ENCODE measurements around the gene MYRF. TPM values are rescaled to one million over a fixed set of nuclear protein-coding genes. Genes with fewer than 3 reads are reported as not detected.

MYRF gene
- total RNA-seq, 3 donors from 2014 or later (not counting 1 experiment from before 2014, with no cell fraction given), result 4.9 to 15.3 (median 7.3) TPM

DNA sequence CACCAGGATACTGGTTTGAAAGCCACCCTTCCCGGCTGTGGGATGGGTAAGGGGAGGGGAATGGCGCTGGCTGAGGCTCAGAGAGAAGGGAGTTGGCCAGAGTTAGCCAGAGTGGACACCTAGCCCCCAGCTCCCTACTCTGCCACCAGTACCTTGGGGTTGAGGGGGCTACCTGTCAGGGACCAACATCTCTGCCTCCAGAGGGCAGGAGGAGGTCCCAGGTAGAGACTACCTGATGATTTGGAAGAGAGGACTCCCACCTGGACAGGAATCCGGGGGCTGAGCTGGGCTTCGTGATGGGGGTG lies 3.7 kb downstream of the MYRF start:
- peak overlapping the region; percentile 21 to 81 for H3K27ac Mint-ChIP-seq
- H3K27ac ChIP-seq (ENCODE audit: low read length), result no peak overlapping the region
- DNase-seq (no peak), ATAC-seq (no peak)
- no peaks in the 10 kb centered on the region for H3K36me3 Mint-ChIP-seq
- H3K9me3 Mint-ChIP-seq, result no peaks in the 10 kb centered on the region
- no peak overlapping the region for H3K4me3 ChIP-seq (ENCODE audit: low read length)
- peaks cover 25% of the 10 kb centered on the region for H3K4me1 ChIP-seq (ENCODE audit: control insufficient read depth, insufficient read depth, low read length)
- TF ChIP-seq, protein P1, sequence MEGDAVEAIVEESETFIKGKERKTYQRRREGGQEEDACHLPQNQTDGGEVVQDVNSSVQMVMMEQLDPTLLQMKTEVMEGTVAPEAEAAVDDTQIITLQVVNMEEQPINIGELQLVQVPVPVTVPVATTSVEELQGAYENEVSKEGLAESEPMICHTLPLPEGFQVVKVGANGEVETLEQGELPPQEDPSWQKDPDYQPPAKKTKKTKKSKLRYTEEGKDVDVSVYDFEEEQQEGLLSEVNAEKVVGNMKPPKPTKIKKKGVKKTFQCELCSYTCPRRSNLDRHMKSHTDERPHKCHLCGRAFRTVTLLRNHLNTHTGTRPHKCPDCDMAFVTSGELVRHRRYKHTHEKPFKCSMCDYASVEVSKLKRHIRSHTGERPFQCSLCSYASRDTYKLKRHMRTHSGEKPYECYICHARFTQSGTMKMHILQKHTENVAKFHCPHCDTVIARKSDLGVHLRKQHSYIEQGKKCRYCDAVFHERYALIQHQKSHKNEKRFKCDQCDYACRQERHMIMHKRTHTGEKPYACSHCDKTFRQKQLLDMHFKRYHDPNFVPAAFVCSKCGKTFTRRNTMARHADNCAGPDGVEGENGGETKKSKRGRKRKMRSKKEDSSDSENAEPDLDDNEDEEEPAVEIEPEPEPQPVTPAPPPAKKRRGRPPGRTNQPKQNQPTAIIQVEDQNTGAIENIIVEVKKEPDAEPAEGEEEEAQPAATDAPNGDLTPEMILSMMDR (IDR thresholded peaks at IDR 0.05), result no peak
- H3K4me1 Mint-ChIP-seq, result peaks cover 9 to 27% of the 10 kb centered on the region in 2 donors
- peaks cover 11% of the 10 kb centered on the region for H3K27me3 ChIP-seq (ENCODE audit: control insufficient read depth, insufficient read depth, low read length)
- H3K9me3 ChIP-seq (ENCODE audit: control insufficient read depth, insufficient read depth, low read length), result no peaks in the 10 kb centered on the region
- intact Hi-C loops (cut with micrococcal nuclease), result no loop called here
- H3K36me3 ChIP-seq (ENCODE audit: control insufficient read depth, insufficient read depth, low read length), result no peaks in the 10 kb centered on the region
- 81% methylated on average over 4 of the region's 4 CpGs for WGBS (ENCODE audit: insufficient coverage)
- H3K4me3 Mint-ChIP-seq, result no peak overlapping the region
- peaks cover 3 to 14% of the 10 kb centered on the region in 2 donors for H3K27me3 Mint-ChIP-seq (ENCODE audit: low read depth in 2 of 2)

DNA sequence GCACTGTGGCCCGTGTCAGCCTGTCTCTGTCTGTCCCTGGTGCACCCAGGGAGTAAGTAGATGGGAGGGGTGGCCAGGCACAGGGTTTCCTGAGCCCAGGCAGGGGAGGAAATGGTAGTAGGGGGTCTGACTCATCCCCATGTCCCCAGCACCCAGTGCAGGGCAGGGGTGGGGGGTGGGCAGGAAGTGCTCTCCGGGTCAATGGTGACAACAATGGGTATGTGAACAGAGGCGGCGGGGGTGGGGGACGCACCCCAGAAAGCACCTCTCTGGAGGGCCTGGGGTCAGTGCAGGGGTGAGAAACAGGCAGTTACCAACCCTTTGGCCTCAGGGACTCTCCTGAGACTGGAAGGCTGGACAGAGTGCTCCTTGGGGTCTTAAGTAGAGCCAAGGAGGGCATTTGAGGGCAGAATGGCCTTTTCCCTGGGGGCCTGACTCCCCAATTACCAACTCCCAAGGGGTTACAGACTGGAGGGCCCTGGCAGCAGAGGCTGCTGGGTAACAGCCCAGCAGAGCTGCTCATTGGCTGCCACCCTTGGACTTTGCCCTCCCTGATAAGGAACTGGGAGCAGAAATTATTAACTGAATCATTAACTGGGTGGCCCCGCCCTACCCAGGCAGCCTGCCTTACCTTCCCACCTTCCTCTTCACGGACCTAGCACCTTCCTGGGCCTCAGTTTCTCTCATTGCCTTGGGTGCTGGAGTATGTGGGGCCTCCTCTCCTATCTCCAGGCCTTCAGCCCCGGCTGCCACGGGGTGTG lies 4.2 kb downstream of the MYRF start:
- intact Hi-C loops (cut with micrococcal nuclease), result no loop called here
- Histone ChIP-seq H3K36me3 (ENCODE audit: control insufficient read depth, insufficient read depth, low read length) (no peaks in the 10 kb centered on the region), H3K27ac (ENCODE audit: low read length) (no peak overlapping the region), H3K4me1 (ENCODE audit: control insufficient read depth, insufficient read depth, low read length) (peaks cover 25% of the 10 kb centered on the region), H3K27me3 (ENCODE audit: control insufficient read depth, insufficient read depth, low read length) (peaks cover 10% of the 10 kb centered on the region), H3K9me3 (ENCODE audit: control insufficient read depth, insufficient read depth, low read length) (no peaks in the 10 kb centered on the region), H3K4me3 (ENCODE audit: low read length) (no peak overlapping the region)
- DNase-seq (no peak), ATAC-seq (peak; percentile 16 to 45 (median 34))
- H3K36me3 Mint-ChIP-seq, result no peaks in the 10 kb centered on the region
- TF ChIP-seq, protein P1 (IDR thresholded peaks at IDR 0.05), result no peak
- peaks cover 0 to 11% of the 10 kb centered on the region in 2 donors for H3K27me3 Mint-ChIP-seq (ENCODE audit: low read depth in 2 of 2)
- no peak overlapping the region for H3K4me3 Mint-ChIP-seq
- H3K27ac Mint-ChIP-seq, result peak overlapping the region; percentile 21 to 81
- H3K9me3 Mint-ChIP-seq, result no peaks in the 10 kb centered on the region
- H3K4me1 Mint-ChIP-seq, result peaks cover 9 to 28% of the 10 kb centered on the region in 2 donors
- WGBS (ENCODE audit: insufficient coverage), result 72% methylated on average over 9 of the region's 9 CpGs

DNA sequence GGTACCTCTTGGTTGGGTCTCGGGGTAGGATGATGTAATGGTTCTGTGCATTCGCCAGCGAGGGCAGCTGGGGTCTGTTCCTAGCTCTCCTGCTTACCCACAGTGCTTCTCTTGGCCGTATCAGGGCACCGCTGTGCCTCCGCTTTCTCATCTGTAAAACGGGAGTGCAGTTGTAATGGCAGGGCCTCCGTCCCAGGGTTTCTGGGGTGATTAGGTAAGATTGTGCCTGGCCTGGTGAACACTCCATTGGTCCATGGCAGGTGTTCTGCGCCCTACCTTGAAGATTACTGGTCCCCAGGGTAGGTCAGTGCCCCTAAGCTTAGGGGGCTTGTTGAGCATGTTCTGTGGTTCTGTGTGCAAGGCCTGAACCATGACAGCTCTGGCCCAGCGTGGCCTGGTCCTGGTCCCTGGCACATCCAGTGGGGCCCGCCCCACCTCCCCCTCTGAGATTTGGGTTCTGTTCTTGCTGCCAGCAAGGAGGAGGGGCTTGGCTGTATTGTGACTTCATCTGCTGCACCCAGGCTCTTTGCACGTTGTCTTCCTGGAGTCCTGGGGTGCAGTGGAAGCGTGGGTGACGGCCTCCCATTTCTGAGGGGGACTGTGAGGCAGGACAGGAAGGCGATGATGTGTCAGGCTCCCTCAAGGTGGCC lies 4.9 kb downstream of the MYRF start:
- no peaks in the 10 kb centered on the region for H3K36me3 Mint-ChIP-seq
- peaks cover 6% of the 10 kb centered on the region for H3K27me3 ChIP-seq (ENCODE audit: control insufficient read depth, insufficient read depth, low read length)
- no peaks in the 10 kb centered on the region for H3K9me3 ChIP-seq (ENCODE audit: control insufficient read depth, insufficient read depth, low read length)
- ATAC-seq (no peak), DNase-seq (no peak)
- H3K4me1 ChIP-seq (ENCODE audit: control insufficient read depth, insufficient read depth, low read length), result peaks cover 20% of the 10 kb centered on the region
- TF ChIP-seq, protein P1 (IDR thresholded peaks at IDR 0.05), result no peak
- no peak overlapping the region for H3K4me3 Mint-ChIP-seq
- no peak overlapping the region for H3K4me3 ChIP-seq (ENCODE audit: low read length)
- no peaks in the 10 kb centered on the region for H3K36me3 ChIP-seq (ENCODE audit: control insufficient read depth, insufficient read depth, low read length)
- WGBS (ENCODE audit: insufficient coverage), result 93% methylated on average over 15 of the region's 15 CpGs
- peaks cover 0 to 14% of the 10 kb centered on the region in 2 donors for H3K27me3 Mint-ChIP-seq (ENCODE audit: low read depth in 2 of 2)
- H3K9me3 Mint-ChIP-seq, result no peaks in the 10 kb centered on the region
- no peak overlapping the region for H3K27ac ChIP-seq (ENCODE audit: low read length)
- peaks cover 9 to 33% of the 10 kb centered on the region in 2 donors for H3K4me1 Mint-ChIP-seq
- H3K27ac Mint-ChIP-seq, result peak overlapping the region in 1 of 2 donors; percentile 81
- intact Hi-C loops (cut with micrococcal nuclease), result no loop called here
